ENCODE data around the gene RYR1. TPM values are rescaled to one million over a fixed set of nuclear protein-coding genes. Genes with fewer than 3 reads are reported as not detected.
"Not testable (repeated sequence)": the region's sequence is repeated elsewhere in the genome, so short reads cannot be mapped to it uniquely, and the experiment has no call there.

RYR1 gene
- total RNA-seq, 4 donors from 2014 or later: 8.4 to 35.1 (median 16.6) TPM

DNA sequence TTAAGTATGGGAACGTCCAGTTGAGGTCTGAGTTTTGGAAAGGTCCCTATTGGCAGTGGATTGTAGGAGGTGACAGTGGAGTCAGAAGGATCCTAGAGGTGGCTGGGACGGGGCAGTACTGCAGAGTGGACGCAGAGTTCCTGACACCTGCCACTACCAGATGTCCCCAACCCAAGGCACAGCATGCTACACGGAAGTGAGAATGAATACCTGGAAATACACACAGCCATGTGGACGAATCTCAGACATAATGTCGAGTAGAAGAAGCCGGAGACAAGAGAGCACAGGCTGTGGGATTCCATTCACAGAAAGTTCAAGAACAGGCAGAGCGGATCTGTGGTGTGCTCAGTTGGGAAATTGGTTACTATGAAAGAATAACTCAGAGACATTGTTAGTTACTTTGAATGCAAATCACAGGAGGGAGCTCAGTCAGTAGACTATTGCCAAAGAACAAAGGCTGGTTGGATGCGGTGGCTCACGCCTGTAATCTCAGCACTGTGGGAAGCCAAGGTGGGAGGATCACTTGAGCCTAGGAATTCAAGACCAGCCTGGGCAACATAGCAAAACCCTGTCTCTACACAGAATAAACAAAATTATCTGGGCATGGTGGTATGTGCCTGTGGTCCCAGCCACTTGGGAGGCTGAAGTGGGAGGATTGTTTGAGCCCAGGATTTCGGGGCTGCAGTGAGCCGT is 37.4 kb downstream of the RYR1 start:
- H3K4me3 ChIP-seq (ENCODE audit: low read depth, poor library complexity, severe bottlenecking): no peak overlapping the region
- intact Hi-C loops (cut with DNase I; ENCODE audit: low total_unique reads): no loop called here
- DNase-seq (ENCODE audit: low spot score in 2 of 2): no peak
- 78 to 79% methylated on average over 12 of the region's 12 CpGs for WGBS, 2 donors
- TF ChIP-seq, protein P1, sequence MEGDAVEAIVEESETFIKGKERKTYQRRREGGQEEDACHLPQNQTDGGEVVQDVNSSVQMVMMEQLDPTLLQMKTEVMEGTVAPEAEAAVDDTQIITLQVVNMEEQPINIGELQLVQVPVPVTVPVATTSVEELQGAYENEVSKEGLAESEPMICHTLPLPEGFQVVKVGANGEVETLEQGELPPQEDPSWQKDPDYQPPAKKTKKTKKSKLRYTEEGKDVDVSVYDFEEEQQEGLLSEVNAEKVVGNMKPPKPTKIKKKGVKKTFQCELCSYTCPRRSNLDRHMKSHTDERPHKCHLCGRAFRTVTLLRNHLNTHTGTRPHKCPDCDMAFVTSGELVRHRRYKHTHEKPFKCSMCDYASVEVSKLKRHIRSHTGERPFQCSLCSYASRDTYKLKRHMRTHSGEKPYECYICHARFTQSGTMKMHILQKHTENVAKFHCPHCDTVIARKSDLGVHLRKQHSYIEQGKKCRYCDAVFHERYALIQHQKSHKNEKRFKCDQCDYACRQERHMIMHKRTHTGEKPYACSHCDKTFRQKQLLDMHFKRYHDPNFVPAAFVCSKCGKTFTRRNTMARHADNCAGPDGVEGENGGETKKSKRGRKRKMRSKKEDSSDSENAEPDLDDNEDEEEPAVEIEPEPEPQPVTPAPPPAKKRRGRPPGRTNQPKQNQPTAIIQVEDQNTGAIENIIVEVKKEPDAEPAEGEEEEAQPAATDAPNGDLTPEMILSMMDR (IDR thresholded peaks at IDR 0.05): no peak
- no peak for TF ChIP-seq POLR2A (IDR thresholded peaks at IDR 0.05)

DNA sequence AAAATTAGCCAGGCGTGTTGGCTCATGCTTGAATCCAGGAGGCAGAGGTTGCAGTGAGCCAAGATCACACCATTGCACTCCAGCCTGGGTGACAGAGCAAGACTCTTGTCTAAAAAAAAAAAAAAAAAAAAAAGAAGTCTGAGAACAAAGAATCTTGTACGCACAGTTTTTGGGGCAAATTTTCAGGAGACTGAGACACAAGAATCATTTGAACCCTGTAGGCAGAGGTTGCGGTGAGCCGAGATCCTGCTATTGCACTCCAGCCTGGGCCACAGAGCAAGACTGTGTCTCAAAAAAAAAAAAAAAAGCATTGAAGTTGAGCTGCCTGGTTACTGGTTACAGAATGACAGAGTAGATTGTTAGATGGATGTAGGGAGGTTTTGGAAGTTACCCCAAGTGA is 39.2 kb downstream of the RYR1 start:
- DNase-seq (ENCODE audit: low spot score in 2 of 2); intact Hi-C loops (cut with DNase I; ENCODE audit: low total_unique reads); H3K4me3 ChIP-seq (ENCODE audit: low read depth, poor library complexity, severe bottlenecking): not testable (repeated sequence)
- 73 to 74% methylated on average over 4 of the region's 4 CpGs for whole genome bisulfite sequencing, 2 donors

DNA sequence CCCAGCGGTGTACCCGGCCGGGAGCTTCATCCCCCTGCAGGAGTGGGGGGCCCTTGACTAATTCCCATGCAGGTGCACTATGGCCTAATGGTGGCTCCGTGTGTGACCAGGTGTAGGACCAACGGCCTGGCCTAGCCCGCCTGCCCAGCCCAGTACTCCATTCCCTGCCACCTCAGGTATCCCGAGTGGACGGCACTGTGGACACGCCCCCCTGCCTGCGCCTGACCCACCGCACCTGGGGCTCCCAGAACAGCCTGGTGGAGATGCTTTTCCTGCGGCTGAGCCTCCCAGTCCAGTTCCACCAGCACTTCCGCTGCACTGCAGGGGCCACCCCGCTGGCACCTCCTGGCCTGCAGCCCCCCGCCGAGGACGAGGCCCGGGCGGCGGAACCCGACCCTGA is 39.7 kb downstream of the RYR1 start:
- intact Hi-C loops (cut with DNase I; ENCODE audit: low total_unique reads): no loop called here
- DNase-seq (ENCODE audit: low spot score in 2 of 2): no peak
- 85 to 95% methylated on average over 16 to 19 of the region's 21 CpGs for WGBS, 2 donors
- H3K4me3 ChIP-seq (ENCODE audit: low read depth, poor library complexity, severe bottlenecking): no peak overlapping the region
- TF ChIP-seq, protein P1 (IDR thresholded peaks at IDR 0.05): no peak
- no peak for TF ChIP-seq POLR2A (IDR thresholded peaks at IDR 0.05)

DNA sequence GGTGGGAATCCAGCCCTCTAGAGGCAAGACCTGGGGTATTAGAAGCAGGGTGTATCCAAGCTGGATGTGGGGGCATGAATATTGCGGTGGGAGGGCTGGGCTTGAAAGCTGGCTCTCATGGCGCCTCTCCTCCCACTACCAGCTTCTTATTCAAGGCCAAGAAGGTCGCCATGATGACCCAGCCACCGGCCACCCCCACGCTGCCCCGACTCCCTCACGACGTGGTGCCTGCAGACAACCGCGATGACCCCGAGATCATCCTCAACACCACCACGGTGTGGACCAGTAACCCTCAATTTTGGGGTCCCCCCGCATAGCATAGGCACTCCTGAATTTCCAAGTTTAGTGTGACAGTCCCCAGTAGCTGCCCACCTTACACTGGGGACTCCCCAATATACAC is 41.7 kb downstream of the RYR1 start:
- WGBS, 2 donors: 86 to 87% methylated on average over 13 of the region's 13 CpGs
- TF ChIP-seq POLR2A (IDR thresholded peaks at IDR 0.05): no peak
- TF ChIP-seq, protein P1 (IDR thresholded peaks at IDR 0.05): no peak
- no peak overlapping the region for H3K4me3 ChIP-seq (ENCODE audit: low read depth, poor library complexity, severe bottlenecking)
- intact Hi-C loops (cut with DNase I; ENCODE audit: low total_unique reads): no loop called here
- DNase-seq (ENCODE audit: low spot score in 2 of 2): no peak

DNA sequence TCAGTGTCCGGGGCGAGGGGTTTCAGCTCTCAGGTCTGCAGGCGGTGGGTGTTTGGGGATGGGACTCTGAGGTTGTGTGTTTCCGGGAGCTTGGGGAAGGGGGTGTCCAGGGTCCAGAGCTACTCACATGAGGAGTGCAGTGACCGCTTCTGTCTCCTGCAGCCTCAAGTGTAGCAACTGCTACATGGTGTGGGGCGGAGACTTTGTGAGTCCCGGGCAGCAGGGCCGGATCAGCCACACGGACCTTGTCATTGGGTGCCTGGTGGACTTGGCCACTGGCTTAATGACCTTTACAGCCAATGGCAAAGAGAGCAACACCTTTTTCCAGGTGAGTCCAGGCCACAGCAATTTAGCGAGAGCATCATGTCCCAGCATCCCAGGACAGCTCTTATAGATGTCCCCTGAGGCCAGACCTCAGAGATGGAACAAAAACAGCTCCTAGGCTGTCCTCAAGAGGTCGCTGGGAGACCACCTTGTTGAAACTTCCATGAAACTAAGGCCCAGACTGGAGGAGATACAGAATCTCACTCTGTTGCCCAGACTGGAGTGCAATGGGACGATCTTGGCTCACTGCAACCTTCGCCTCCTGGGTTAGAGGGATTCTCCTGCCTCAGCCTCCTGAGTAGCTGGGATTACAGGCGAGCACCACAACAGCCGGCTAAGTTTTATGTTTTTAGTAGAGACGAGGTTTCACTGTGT is 44.9 kb downstream of the RYR1 start:
- no peak overlapping the region for H3K4me3 ChIP-seq (ENCODE audit: low read depth, poor library complexity, severe bottlenecking)
- no peak for TF ChIP-seq POLR2A (IDR thresholded peaks at IDR 0.05)
- TF ChIP-seq, protein P1 (IDR thresholded peaks at IDR 0.05): no peak
- intact Hi-C loops (cut with DNase I; ENCODE audit: low total_unique reads): no loop called here
- 79 to 80% methylated on average over 14 to 16 of the region's 16 CpGs for WGBS, 2 donors
- no peak for DNase-seq (ENCODE audit: low spot score in 2 of 2)

DNA sequence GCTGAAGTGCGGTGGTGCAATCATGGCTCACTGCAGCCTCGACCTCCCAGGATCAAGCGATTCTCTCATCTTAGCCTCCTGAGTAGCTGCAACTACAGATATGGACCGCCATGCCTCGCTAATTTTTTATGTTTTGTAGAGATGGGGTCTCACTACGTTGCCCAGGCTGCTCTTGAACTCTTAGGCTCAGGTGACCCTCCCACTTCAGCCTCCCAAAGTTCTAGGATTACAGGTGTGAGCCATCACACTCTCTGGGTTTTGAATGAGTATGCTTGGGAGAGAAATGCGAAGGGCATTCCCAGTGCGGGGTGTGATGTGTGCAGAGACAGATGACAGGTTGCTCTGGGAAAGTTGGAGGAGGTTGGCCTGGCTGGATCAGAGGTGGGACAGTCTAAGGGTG is 49.0 kb downstream of the RYR1 start:
- DNase-seq (ENCODE audit: low spot score in 2 of 2): no peak
- H3K4me3 ChIP-seq (ENCODE audit: low read depth, poor library complexity, severe bottlenecking): no peak overlapping the region
- TF ChIP-seq, protein P1 (IDR thresholded peaks at IDR 0.05): no peak
- TF ChIP-seq POLR2A (IDR thresholded peaks at IDR 0.05): no peak
- WGBS, 2 donors: 85 to 93% methylated on average over 8 of the region's 8 CpGs
- intact Hi-C loops (cut with DNase I; ENCODE audit: low total_unique reads): no loop called here

All from lower leg skin (tissue), 4 donors.